Measurements from ENCODE around the gene HOXA5. TPM values are rescaled to one million over a fixed set of nuclear protein-coding genes. Genes with fewer than 3 reads are reported as not detected.

Gene HOXA5
- total and polyA plus RNA-seq, 2 donors (not counting 3 experiments of a cell fraction or from before 2014, with no cell fraction given), result 18.6 to 18.8 TPM

DNA sequence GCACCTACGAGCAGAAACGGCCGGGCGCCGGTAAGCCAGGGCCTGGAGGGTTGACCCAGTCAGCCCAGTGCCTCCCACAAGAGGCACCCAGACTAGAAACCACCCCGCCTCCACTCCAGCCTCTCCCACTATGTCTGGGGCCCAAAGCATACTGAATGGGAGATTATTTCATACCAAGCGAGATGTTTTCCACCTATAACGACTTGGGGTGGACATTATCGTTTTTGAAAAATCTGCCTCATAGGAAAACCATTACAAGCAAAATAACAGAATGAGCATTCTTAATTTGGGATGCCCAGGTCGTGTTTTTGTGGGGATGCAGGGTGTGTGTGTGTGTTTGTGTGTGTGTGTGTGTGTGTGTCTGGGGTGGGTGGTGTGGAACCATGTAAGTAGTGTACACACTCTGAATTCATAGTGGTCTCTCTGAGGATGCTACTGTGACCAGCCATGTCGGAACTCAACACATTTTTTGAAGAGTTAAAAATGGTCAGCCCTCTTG, 2.5 kb upstream of the HOXA5 start:
- no peak for TF ChIP-seq FOS (IDR thresholded peaks at IDR 0.05; ENCODE audit: borderline replicate concordance, insufficient read depth, low read length)
- no TSS peak for BruUV-seq (replicated peaks)
- ChIA-PET POLR2A (interaction anchor here (0.6 to 1.6 kb wide), 2 partner anchors 15 to 238 kb away, joined by 4 read pairs; no protein-coding TSS in a partner anchor), CTCF (interaction anchor here (0.8 to 7.0 kb wide), 12 partner anchors 9 to 777 kb away, joined by 3 to 72 read pairs (median 18); partner anchors contain the start of gene HOXA7)
- peak overlapping the region; percentile 47 for H3K9ac ChIP-seq (replicated peaks; ENCODE audit: extremely low read depth, insufficient read depth, low read length)
- H3K4me2 ChIP-seq (ENCODE audit: insufficient read depth, low read length), result peak overlapping the region; percentile 76
- H3K9me1 ChIP-seq (replicated peaks; ENCODE audit: control insufficient read depth, extremely low read depth, insufficient read depth, low read length), result no peaks in the 10 kb centered on the region
- intact Hi-C loops (cut with micrococcal nuclease) (no loop called here), dilution Hi-C loops (cut with MboI; ENCODE audit: extremely low pct_ligation_motif_present, low sequenced_read_pairs) (no loop called here)
- FAIRE-seq (no peak), DNase-seq (ENCODE audit: low read depth, low spot score) (no peak)
- H3K79me2 ChIP-seq (ENCODE audit: control insufficient read depth, insufficient read depth, low read length), result peaks cover 97% of the 10 kb centered on the region
- peak overlapping the region; percentile 64 for H3K27ac ChIP-seq (ENCODE audit: insufficient read depth, low read depth, low read length)
- no peaks in the 10 kb centered on the region for H4K20me1 ChIP-seq (replicated peaks; ENCODE audit: control insufficient read depth, extremely low read depth, insufficient read depth, low read length)
- no peak overlapping the region for H2AFZ ChIP-seq (ENCODE audit: low read depth, low read length)
- peaks cover 0 to 19% of the 10 kb centered on the region in 2 experiments for H3K36me3 ChIP-seq (ENCODE audit: control insufficient read depth in 2 of 2, extremely low read depth in 1 of 2, insufficient read depth in 2 of 2, low read length in 2 of 2)
- H3K4me1 ChIP-seq (ENCODE audit: control insufficient read depth, extremely low read depth, insufficient read depth, low read length), result peaks cover 68% of the 10 kb centered on the region
- no peaks in the 10 kb centered on the region for H3K9me3 ChIP-seq (replicated peaks; ENCODE audit: control insufficient read depth, insufficient read depth, low read length)
- H3K27me3 ChIP-seq (ENCODE audit: control insufficient read depth in 2 of 2, insufficient read depth in 2 of 2, low read length in 2 of 2), result no peaks in the 10 kb centered on the region
- H3K4me3 ChIP-seq (replicated peaks in 1 of 3; ENCODE audit: insufficient read depth in 1 of 3, low read depth in 1 of 3, low read length in 3 of 3), result peak overlapping the region in 2 of 3 experiments; percentile 18 to 50

GRCh38 chr7:27145165-27145913, 1.9 kb upstream of the HOXA5 start:
- Histone ChIP-seq H3K4me3 (replicated peaks in 1 of 3; ENCODE audit: insufficient read depth in 1 of 3, low read depth in 1 of 3, low read length in 3 of 3) (peak overlapping the region in 2 of 3 experiments; percentile 23 to 50), H3K79me2 (ENCODE audit: control insufficient read depth, insufficient read depth, low read length) (peaks cover 97% of the 10 kb centered on the region), H3K9me1 (replicated peaks; ENCODE audit: control insufficient read depth, extremely low read depth, insufficient read depth, low read length) (no peaks in the 10 kb centered on the region), H3K9me3 (replicated peaks; ENCODE audit: control insufficient read depth, insufficient read depth, low read length) (no peaks in the 10 kb centered on the region), H4K20me1 (replicated peaks; ENCODE audit: control insufficient read depth, extremely low read depth, insufficient read depth, low read length) (no peaks in the 10 kb centered on the region), H3K4me1 (ENCODE audit: control insufficient read depth, extremely low read depth, insufficient read depth, low read length) (peaks cover 73% of the 10 kb centered on the region), H3K36me3 (ENCODE audit: control insufficient read depth in 2 of 2, extremely low read depth in 1 of 2, insufficient read depth in 2 of 2, low read length in 2 of 2) (peaks cover 0 to 19% of the 10 kb centered on the region in 2 experiments), H3K27ac (ENCODE audit: insufficient read depth, low read depth, low read length) (peak overlapping the region; percentile 64), H3K9ac (replicated peaks; ENCODE audit: extremely low read depth, insufficient read depth, low read length) (peak overlapping the region; percentile 47), H2AFZ (ENCODE audit: low read depth, low read length) (no peak overlapping the region), H3K27me3 (ENCODE audit: control insufficient read depth in 2 of 2, insufficient read depth in 2 of 2, low read length in 2 of 2) (no peaks in the 10 kb centered on the region), H3K4me2 (ENCODE audit: insufficient read depth, low read length) (peak overlapping the region; percentile 76)
- no TSS peak for BruUV-seq (replicated peaks)
- ChIA-PET CTCF (interaction anchor here (0.7 to 7.0 kb wide), 17 partner anchors 10 to 776 kb away, joined by 3 to 72 read pairs (median 5); partner anchors contain the start of gene HOXA7), POLR2A (interaction anchor here (0.6 to 1.6 kb wide), 2 partner anchors 15 to 237 kb away, joined by 4 read pairs; no protein-coding TSS in a partner anchor)
- TF ChIP-seq GATA2 (IDR thresholded peaks at IDR 0.05; ENCODE audit: insufficient read depth, insufficient read length, low read depth, low read length) (no peak), JUN (IDR thresholded peaks at IDR 0.05; ENCODE audit: borderline replicate concordance, insufficient read depth, insufficient read length, low read depth) (no peak), CTCF (IDR thresholded peaks at IDR 0.05; ENCODE audit: extremely low read depth in 1 of 2, insufficient read depth in 1 of 2, low read depth in 1 of 2, low read length in 2 of 2) (no peak), EZH2 (IDR thresholded peaks at IDR 0.05; ENCODE audit: borderline replicate concordance, low read depth, low read length, severe bottlenecking) (no peak), MAX (IDR thresholded peaks at IDR 0.05; ENCODE audit: insufficient read depth, insufficient read length) (no peak), FOS (IDR thresholded peaks at IDR 0.05; ENCODE audit: borderline replicate concordance, insufficient read depth, low read length) (no peak), POLR2AphosphoS5 (IDR thresholded peaks at IDR 0.05; ENCODE audit: insufficient read depth, low read depth, low read length) (no peak), MYC (IDR thresholded peaks at IDR 0.05; ENCODE audit: low read depth, low read length) (no peak), POLR2A (IDR thresholded peaks at IDR 0.05; ENCODE audit: low read depth, low read length) (no peak)
- intact Hi-C loops (cut with micrococcal nuclease), result no loop called here
- dilution Hi-C loops (cut with MboI; ENCODE audit: extremely low pct_ligation_motif_present, low sequenced_read_pairs), result no loop called here
- peak; percentile 42 for FAIRE-seq
- no peak for DNase-seq (ENCODE audit: low read depth, low spot score)
